D721Med (cell line): ENCODE measurements around the gene THEMIS2.

Experiments
- DNase-seq: peaks from one replicate; pipeline ENCODE4 v3.0.0; 2011; ENCODE audit warnings: low spot score; ENCODE audit not compliant: insufficient read length
- FAIRE-seq: peaks from 2 replicates; lab custom pipeline; 2011; peaks lifted over from hg19 to GRCh38; lab: Jason Lieb, UNC
- CTCF ChIP-seq: IDR thresholded peaks from 2 replicates; pipeline ENCODE4 v1.5.1; 2012; ENCODE audit warnings: mild to moderate bottlenecking, control low read depth; ENCODE audit not compliant: insufficient read depth; ENCODE audit errors: missing control alignments

The THEMIS2 gene

GRCh38 chr1:27935721-27936120 is 63.4 kb downstream of the THEMIS2 start:
- DNase-seq (no peak), FAIRE-seq (no peak)
- no peak for TF ChIP-seq CTCF
